ENCODE measurements around the gene STX10. TPM values are rescaled to one million over a fixed set of nuclear protein-coding genes. Genes with fewer than 3 reads are reported as not detected.

Gene STX10
- total RNA-seq, 1 experiment from 2014 or later: 19.3 TPM

- intact Hi-C loops (cut with micrococcal nuclease; ENCODE audit: unreplicated experiment): loop anchor here (5.0 kb wide), 1 partner anchor 362 kb away; the partner anchor contains the start of gene JUNB
These were observed 4.1 kb upstream of the STX10 start for GRCh38 chr19:13154241-13154778.

DNA sequence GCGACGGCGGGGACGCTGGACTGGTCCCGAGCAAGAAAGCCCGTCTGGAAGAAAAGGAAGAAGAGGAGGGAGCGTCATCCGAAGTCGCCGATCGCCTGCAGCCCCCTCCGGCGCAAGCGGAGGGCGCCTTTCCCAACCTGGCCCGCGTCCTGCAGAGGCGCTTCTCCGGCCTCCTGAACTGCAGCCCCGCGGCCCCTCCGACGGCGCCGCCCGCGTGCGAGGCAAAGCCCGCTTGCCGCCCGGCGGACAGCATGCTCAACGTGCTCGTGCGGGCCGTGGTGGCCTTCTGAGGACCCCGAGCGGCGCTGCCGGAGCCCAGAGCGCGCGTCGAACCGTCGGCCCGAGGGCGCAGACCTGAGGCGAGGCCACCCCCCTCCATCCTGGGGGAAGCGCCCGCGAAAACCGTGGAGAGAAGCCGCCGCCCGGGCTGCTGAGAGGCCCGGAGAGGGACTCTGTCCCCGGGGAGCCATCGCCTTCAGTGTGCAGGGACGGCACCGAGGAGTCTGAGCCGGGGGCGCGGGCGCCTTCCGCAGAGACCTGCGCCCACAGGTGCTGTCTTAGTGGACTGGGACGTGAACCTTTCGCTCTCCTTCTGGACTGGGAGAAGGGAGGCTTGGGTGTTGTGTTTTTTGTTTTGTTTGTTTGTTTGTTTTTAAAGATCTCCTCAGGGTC, 3.5 kb upstream of the STX10 start:
- ChIA-PET CTCF (no interaction called here), POLR2A (interaction anchor here (0.6 to 2.4 kb wide), 5 partner anchors 9 to 16 kb away, joined by 3 to 29 read pairs (median 7); no protein-coding TSS in a partner anchor)
- Mint-ChIP-seq H3K36me3 (ENCODE audit: insufficient read depth, unreplicated experiment) (peaks cover 75% of the 10 kb centered on the region), H3K27ac (ENCODE audit: unreplicated experiment) (peak overlapping the region; percentile 98), H3K4me1 (ENCODE audit: low read depth, unreplicated experiment) (peaks cover 27% of the 10 kb centered on the region), H3K27me3 (ENCODE audit: insufficient read depth, unreplicated experiment) (peaks cover 4% of the 10 kb centered on the region), H3K4me3 (ENCODE audit: unreplicated experiment) (peak overlapping the region; percentile 83), H3K9me3 (ENCODE audit: unreplicated experiment) (no peaks in the 10 kb centered on the region)
- H3K27me3 ChIP-seq (replicated peaks; ENCODE audit: control insufficient read depth, insufficient read depth, low read length): no peaks in the 10 kb centered on the region
- TSS peak; percentile 24 for BruUV-seq (replicated peaks)
- peaks cover 16% of the 10 kb centered on the region for H3K4me1 ChIP-seq
- peak in 1 of 2 experiments; percentile 42 for DNase-seq
- H3K9me3 ChIP-seq: no peaks in the 10 kb centered on the region
- intact Hi-C loops (cut with micrococcal nuclease; ENCODE audit: unreplicated experiment): loop anchor here (5.0 kb wide), 1 partner anchor 361 kb away; the partner anchor contains the start of gene JUNB
- TF ChIP-seq CTCF (IDR thresholded peaks at IDR 0.05; ENCODE audit: insufficient read depth in 1 of 2, low read depth in 1 of 2, low read length in 1 of 2, severe bottlenecking in 1 of 2, unreplicated experiment in 1 of 2): no peak
- peaks cover 2% of the 10 kb centered on the region; the same call in 1 of the 2 replicates for H3K36me3 ChIP-seq (ENCODE audit: control insufficient read depth, insufficient read depth, low read length)
- H3K4me3 ChIP-seq (ENCODE audit: low read depth, low read length): peak overlapping the region; percentile 99

More at GRCh38 chr19:13154241-13154778, 4.1 kb upstream of the STX10 start:
- ChIA-PET POLR2A (interaction anchor here (0.5 to 2.4 kb wide), 4 partner anchors 9 to 141 kb away, joined by 3 to 12 read pairs (median 4); no protein-coding TSS in a partner anchor), CTCF (interaction anchor here (0.9 to 1.6 kb wide), 2 partner anchors 10 to 177 kb away, joined by 3 read pairs; no protein-coding TSS in a partner anchor)
- H3K4me3 ChIP-seq (ENCODE audit: low read depth, low read length): peak overlapping the region; percentile 99
- no peaks in the 10 kb centered on the region for H3K27me3 ChIP-seq (replicated peaks; ENCODE audit: control insufficient read depth, insufficient read depth, low read length)
- Mint-ChIP-seq H3K9me3 (ENCODE audit: unreplicated experiment) (no peaks in the 10 kb centered on the region), H3K27me3 (ENCODE audit: insufficient read depth, unreplicated experiment) (peaks cover 4% of the 10 kb centered on the region), H3K4me3 (ENCODE audit: unreplicated experiment) (peak overlapping the region; percentile 83), H3K27ac (ENCODE audit: unreplicated experiment) (peak overlapping the region; percentile 98), H3K4me1 (ENCODE audit: low read depth, unreplicated experiment) (peaks cover 21% of the 10 kb centered on the region), H3K36me3 (ENCODE audit: insufficient read depth, unreplicated experiment) (peaks cover 75% of the 10 kb centered on the region)
- H3K9me3 ChIP-seq: no peaks in the 10 kb centered on the region
- BruUV-seq (replicated peaks): TSS peak; percentile 70
- peaks cover 16% of the 10 kb centered on the region for H3K4me1 ChIP-seq
- DNase-seq: peak; percentile 71 to 84
- peaks cover 2% of the 10 kb centered on the region; the same call in 1 of the 2 replicates for H3K36me3 ChIP-seq (ENCODE audit: control insufficient read depth, insufficient read depth, low read length)
- TF ChIP-seq CTCF (IDR thresholded peaks at IDR 0.05; ENCODE audit: insufficient read depth in 1 of 2, low read depth in 1 of 2, low read length in 1 of 2, severe bottlenecking in 1 of 2, unreplicated experiment in 1 of 2): no peak

DNA sequence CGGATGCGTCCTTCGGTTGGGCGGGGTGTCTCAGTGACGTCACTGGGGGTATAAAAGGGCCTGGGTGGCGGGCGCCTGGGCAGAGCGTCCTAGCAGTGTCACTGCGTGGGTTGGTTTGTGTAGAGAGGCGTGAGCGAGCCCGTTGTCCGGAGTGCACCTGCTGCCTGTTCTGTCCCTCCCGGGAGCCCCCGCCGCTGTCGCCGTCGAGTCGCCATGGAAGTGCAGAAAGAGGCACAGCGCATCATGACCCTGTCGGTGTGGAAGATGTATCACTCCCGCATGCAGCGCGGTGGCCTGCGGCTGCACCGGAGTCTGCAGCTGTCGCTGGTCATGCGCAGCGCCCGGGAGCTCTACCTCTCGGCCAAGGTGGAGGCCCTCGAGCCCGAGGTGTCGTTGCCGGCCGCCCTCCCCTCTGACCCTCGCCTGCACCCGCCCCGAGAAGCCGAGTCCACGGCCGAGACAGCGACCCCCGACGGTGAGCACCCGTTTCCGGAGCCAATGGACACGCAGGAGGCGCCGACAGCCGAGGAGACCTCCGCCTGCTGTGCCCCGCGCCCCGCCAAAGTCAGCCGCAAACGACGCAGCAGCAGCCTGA, 2.9 kb upstream of the STX10 start:
- H3K4me3 Mint-ChIP-seq (ENCODE audit: unreplicated experiment): peak overlapping the region; percentile 83
- ChIA-PET POLR2A (interaction anchor here (1.0 to 2.2 kb wide), 5 partner anchors 11 to 1353 kb away, joined by 3 to 29 read pairs (median 6); partner anchors contain the start of gene NACC1), CTCF (interaction anchor here (1.0 kb wide), 1 partner anchor 10 kb away, joined by 9 read pairs; no protein-coding TSS in a partner anchor)
- peak overlapping the region; percentile 98 for H3K27ac Mint-ChIP-seq (ENCODE audit: unreplicated experiment)
- peaks cover 75% of the 10 kb centered on the region for H3K36me3 Mint-ChIP-seq (ENCODE audit: insufficient read depth, unreplicated experiment)
- TF ChIP-seq CTCF (IDR thresholded peaks at IDR 0.05; ENCODE audit: insufficient read depth in 1 of 2, low read depth in 1 of 2, low read length in 1 of 2, severe bottlenecking in 1 of 2, unreplicated experiment in 1 of 2): peak in 1 of 2 experiments; percentile 0
- H3K4me1 Mint-ChIP-seq (ENCODE audit: low read depth, unreplicated experiment): peaks cover 30% of the 10 kb centered on the region
- peak; percentile 95 to 98 for DNase-seq
- peaks cover 4% of the 10 kb centered on the region for H3K27me3 Mint-ChIP-seq (ENCODE audit: insufficient read depth, unreplicated experiment)
- BruUV-seq (replicated peaks): no TSS peak
- H3K36me3 ChIP-seq (ENCODE audit: control insufficient read depth, insufficient read depth, low read length): peaks cover 2% of the 10 kb centered on the region; the same call in 1 of the 2 replicates
- H3K4me1 ChIP-seq: peaks cover 16% of the 10 kb centered on the region
- no peaks in the 10 kb centered on the region for H3K9me3 Mint-ChIP-seq (ENCODE audit: unreplicated experiment)
- peak overlapping the region; percentile 99 for H3K4me3 ChIP-seq (ENCODE audit: low read depth, low read length)
- intact Hi-C loops (cut with micrococcal nuclease; ENCODE audit: unreplicated experiment): loop anchor here (5.0 kb wide), 1 partner anchor 361 kb away; the partner anchor contains the start of gene JUNB
- no peaks in the 10 kb centered on the region for H3K27me3 ChIP-seq (replicated peaks; ENCODE audit: control insufficient read depth, insufficient read depth, low read length)
- H3K9me3 ChIP-seq: no peaks in the 10 kb centered on the region

Data from Caco-2 (cell line).